Stomach (tissue), 4 donors: ENCODE measurements around the gene KCTD10.

Source experiments
- CTCF ChIP-seq, 7 experiments: fragments of 450-650 bp in 4 of 7; fragments of 200-600 bp in 3 of 7; sonication (generic) in 3 of 7; IDR thresholded peaks; one replicate each; pipeline ENCODE4 v1.5.1; 2016 to 2019; ENCODE audit warnings: antibody characterized with exemption in 7 of 7, control low read depth in 2 of 7, mild to moderate bottlenecking in 1 of 7
- EP300 ChIP-seq: sonication (generic); formaldehyde crosslinking; IDR thresholded peaks from one replicate; pipeline ENCODE4 v1.6.1; 2017; ENCODE audit warnings: antibody characterized with exemption
- POLR2A ChIP-seq, 4 donors: fragments of 450-650 bp; IDR thresholded peaks; one replicate each; pipeline ENCODE4 v1.6.1; 2016; ENCODE audit warnings: antibody characterized with exemption in 4 of 4, control low read depth in 2 of 4, mild to moderate bottlenecking in 1 of 4, moderate library complexity in 1 of 4

- no peak for TF ChIP-seq CTCF (IDR thresholded peaks at IDR 0.05)
- TF ChIP-seq POLR2A (IDR thresholded peaks at IDR 0.05), result no peak
- TF ChIP-seq EP300, result no peak
These were observed 42.5 kb downstream of the KCTD10 start for GRCh38 chr12:109434582-109434981.
